SIG-M5 treated with dmso at 0.1 percent for 504 hours (cell line): ENCODE data around the gene FIGN.

Source experiments
- DNase-seq: peaks from one replicate; lab custom pipeline; 2025; ENCODE audit not compliant: unreplicated experiment; lab: John Stamatoyannopoulos, UW

Gene FIGN

DNA sequence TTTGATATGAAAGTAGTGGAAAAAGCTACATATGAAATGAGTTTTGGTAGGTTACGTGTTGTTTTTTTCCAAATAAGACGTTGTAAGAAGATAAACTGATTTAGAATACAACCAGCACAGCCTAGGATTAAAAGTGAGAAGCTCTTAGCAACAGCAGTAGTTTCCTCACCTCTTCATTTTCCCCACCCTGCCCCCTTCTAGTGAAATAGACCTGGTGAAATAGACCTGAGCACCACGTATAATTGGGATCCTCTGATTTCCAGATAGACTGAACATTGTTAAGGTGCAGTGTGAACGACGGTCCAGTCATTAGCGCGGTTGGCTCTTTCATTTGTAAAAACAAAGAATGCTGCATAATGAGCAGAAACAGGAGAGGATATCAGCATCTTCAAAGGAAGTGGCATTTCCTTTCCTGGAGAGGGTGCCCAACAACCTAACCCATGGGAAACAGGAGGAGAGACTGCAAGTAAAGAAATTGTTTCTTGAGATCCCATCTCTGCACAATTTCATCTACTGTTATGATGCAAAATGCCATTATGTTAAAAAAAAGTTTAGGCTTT is 114.3 kb downstream of the FIGN start:
- DNase-seq: no peak

DNA sequence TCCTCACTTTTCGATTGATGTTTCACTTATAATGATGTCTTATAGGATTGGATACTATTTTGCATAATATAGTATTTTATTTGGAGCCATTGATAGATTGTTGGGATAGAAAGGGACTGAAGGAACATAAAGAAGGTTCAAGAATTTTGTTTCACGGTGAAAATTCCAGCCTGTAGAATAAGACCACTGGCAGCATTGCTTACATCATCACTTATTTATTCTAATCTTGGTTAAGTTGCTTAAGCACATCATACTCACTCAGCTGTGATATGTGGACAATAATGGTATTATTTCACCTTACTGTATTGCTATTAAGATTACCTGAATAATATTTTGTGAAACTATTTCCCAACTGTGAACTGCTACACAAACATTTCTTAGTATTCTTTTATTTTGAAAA is 118.3 kb downstream of the FIGN start:
- no peak for DNase-seq

DNA sequence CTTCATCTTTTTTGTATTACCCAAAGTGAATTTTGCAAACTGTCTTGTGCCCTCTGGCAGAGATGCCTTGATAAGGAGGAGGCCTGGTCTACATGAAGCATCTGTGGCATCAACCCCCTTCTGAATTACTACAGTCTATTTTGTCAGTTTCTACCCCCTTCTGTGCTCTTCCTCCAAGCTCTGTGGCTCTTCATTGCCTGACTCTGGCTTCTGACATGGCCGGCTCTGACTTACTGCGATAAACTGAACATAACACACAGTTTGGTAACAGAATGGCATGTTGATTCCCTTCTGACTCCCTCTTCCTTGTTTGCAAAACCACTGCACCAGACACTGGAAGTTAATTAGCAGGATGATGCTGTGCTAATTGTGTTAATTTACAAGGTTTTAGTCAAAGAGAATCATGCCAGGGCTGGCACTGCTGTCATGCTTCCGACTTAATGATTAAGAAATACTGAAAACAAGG is 122.5 kb downstream of the FIGN start:
- no peak for DNase-seq

DNA sequence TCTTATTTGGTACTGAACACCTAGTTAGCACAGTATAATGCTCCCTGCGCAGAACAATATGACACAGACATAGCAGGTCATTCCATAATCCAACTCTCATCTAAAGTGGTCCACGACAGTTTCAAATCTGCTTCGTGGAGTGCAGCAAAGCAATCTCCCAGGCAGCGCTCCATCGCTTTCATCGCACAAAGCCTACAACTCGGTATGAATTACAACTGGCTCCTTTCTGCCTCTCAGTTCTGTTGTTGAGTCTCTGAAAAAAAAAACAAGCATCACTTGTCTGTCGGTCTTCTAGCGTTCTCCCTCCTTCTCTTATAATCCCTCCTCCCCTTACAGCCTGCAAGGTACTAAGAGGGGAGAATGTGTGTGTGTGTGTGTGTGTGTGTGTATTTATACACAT is 123.5 kb downstream of the FIGN start:
- DNase-seq: no peak

DNA sequence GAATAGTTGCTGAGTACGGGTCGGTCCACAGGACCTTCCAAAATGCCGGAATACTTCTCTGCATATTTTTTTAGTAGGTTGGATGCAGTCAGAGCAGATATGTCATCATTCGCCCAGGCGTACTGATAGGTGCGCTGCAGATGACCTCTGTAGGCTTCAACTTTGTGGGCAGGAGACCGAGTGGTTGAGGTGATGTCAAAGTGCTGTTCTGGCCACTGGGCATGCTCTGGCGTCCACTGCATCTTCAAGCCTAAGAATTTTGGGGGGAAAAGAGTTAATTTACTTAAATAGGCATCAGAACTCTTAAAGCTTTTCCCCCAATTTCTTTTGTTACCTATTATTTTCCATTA is 124.3 kb downstream of the FIGN start:
- no peak for DNase-seq

DNA sequence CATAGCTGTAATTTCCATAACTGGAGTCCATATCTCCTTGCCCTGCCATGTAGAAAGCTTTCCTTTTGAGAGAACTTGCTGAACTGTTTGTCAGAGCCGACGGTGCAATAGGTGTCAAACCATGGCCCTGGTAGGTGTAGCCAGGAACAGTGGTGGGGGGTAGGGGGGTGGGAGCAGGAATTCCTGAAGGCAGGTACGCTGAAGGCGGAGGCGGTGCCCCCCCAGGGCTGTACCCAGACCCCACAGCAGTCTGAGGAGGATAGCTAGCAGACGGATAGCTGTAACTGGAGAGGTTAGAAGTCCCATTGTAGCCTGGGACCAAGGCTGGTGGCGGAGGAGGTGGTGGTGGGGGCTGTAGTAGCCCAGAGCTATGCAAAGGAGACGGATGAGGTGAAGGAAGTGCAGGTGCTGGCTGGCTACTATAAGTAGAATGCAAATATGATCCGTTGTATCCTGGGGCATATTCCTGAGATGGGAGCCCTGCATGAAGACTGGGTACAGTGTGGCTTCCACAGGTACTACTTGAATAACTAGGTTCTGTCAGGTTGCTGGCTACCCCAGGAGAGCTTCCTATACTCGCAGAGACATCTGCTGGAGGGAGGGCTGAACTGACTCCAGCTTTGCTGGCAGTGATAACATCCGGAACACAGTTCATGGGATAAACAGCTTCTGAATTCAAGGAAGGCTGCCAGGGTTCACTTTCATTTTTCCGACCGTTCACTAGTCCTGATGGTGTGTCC is 124.8 kb downstream of the FIGN start:
- DNase-seq: peak; percentile 7

DNA sequence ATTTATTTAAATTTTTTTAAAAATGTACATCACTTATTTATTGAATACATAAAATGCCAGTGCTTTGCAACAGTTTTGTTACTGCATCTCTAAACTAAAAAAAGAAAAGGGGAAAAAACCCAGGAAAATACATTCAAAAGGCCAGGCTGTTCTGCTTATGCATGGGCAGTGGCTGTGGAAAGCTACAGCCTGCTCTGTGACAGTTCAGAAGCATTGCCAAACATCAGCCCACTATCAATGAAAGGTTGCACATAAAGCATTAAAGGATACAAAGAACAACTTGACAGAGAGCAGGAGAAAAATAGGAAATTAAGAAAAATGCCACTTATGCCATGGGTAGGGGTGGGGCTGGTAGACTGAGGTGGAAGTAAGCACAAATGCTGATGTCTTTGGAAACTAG is 128.2 kb downstream of the FIGN start:
- DNase-seq: no peak

DNA sequence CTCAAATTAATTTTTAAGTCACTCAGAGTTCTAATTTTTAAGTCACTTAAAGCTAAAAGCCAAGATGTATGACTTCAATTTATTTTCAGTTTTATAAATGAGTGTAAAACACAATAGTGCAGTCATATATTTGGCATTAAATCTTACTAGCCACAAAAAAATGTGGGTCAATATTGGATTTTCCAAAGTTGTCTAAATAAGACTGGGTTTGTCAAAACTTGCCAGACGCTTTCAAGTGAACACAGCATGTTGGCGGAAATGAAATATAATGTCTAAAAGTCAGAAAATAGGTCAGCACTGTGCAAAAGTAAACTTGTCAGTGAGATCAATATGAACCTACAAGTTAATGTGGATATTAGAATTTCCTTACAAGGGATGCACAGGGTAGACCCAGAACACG is 128.9 kb downstream of the FIGN start:
- no peak for DNase-seq

DNA sequence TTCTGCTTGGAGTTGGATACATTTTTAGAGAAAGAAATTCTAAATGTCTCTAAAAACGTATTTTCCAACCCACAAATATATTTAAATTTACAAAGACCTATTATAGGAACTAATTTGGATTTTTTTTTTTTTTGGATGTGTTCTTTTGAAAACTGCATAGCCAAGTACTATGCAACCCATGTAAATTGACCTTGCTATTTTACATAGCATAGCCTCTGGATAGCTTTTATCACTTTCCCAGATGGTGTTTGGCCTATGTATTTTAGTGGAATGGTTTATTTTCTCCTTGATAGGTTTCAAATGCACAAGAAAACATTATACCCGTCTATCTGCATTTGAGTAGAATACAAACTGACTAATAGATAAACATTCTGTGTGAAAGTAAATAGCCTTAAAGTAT is 130.0 kb downstream of the FIGN start:
- no peak for DNase-seq

DNA sequence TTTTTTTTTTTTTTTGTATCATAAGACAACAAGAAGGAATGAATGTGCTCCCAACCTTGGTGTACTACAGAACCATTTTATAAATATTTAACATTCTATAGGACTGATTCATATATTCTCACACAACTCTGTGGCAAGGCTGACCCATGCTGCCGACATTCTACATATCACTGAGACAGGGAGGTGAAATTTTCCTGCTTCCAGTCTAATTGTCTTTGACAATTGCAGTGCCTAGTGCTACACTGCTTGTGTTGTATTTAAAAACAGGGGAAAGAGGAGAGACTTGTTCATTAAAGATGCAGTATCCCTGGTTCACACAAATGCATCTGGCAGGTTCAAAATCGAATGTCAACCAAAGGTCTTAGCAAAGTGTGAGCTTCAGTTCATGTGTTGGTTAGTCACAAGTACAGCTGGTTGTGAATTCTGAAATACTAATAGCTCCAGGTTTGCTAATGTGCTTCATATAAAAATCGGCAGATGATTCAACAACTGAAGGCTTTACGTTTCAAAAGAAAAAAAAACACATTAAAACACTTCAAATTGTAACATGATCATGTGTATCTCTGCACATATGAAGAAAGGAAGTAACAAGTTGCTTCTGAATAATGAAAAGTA is 130.8 kb downstream of the FIGN start:
- DNase-seq: no peak

DNA sequence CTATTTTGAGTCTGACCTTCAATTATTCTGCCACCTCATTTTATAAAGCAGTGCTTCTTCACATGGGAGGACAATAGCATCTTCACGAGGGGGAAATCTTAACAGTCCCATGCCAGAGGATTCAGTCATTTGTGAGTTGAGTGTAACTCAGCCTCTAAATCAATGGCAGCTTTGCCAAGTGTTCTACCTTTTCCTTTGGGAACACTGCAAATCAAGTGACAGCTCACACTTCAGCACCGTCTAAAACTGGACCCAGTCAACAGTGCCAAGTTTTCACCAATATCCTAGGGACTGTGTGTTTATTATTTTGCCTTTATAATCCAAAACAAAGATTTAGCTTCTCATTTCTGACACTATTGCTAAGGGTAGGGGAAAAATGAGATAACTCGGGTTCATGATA is 133.6 kb downstream of the FIGN start:
- no peak for DNase-seq

DNA sequence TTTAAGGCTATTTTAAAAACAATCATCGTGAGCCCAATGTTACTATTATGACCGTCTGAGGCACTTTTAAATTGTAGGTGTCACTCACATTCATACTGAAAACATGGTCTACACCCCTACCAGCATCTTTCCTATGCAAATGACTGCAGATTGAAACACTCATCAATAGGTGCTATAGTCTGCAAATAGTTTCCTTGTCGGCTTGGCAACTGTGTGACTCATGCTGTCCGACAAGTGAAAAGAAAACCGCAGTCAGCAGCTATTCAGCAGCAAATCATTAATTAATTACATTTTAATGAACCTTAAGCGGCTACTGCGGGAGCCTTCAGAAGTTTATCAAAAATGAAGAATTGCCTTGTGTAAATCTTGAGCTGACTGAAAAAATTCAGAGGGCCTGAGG is 134.4 kb downstream of the FIGN start:
- no peak for DNase-seq

DNA sequence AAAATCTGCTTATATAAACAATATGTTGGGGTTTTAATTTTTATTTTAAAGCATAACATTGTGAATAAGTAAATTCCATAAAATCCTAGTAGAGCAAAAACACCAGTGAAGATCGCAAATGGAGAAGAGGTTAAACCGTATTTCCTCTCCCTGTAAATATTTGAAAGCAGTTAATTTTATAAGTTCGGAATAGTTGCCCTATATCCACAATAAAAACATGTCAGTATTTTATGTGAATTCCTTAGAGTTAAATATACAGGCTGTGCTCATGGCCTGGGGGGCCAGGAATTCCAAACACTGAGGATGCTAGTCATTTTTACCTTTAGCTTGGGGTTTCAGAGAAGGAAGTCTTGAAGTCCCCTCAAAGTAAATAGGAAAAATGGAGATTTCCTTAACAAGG is 135.0 kb downstream of the FIGN start:
- DNase-seq: no peak

DNA sequence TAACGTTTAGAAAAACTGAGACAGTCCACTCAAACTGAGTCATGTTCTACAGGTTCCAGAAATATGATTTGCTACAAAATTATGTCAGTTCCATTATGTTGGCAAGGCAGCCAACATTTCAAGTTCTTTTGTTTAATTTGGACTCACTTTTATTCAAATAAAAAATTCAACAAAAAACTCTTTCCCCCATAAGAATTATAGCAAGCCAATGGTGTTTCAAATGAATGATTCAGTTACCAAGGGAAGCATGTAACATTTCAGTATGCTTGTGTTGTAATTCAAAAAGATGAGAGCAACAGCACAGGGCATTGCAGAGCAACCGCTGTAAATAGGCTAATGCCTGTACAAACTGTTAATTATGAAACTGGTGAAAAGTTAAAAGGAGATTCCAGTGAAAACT is 140.8 kb downstream of the FIGN start:
- no peak for DNase-seq

DNA sequence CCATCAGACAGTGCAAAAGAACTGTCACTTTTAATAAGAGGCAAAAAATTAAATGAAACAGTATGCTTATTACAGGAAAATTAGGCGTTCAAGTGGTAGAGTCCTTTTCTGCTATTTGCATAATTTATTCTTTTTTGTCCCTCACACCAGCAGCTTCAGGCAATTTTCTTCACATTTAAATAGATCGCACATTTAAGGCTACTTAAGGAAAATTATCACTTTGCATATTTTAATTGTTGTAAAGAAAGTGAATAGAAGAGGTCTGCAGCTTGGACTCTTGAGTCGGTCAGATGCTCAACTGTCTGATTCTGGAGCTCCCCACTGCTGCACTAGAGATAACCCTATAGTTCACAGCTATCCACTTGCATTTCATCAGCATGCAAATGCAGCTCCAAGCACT is 141.3 kb downstream of the FIGN start:
- DNase-seq: no peak

DNA sequence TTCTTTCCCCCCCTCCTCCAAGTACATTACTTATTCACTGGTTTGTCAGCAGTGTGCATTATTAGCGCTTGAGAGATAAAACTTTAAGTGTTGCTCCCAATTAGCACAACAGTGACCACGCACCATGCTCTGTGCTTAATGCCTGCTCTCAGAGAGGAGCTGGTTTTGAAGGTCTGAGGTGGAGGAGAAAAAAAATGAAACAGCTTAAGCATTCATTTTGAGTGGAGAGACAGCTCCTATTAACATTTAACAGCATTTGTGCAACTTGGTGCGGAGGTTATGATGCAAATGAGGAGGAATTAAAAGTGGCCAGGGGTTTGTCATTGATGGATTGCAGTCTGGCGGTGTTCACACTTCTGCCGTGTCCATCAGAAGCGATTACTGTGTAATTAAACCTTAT is 141.8 kb downstream of the FIGN start:
- DNase-seq: no peak

DNA sequence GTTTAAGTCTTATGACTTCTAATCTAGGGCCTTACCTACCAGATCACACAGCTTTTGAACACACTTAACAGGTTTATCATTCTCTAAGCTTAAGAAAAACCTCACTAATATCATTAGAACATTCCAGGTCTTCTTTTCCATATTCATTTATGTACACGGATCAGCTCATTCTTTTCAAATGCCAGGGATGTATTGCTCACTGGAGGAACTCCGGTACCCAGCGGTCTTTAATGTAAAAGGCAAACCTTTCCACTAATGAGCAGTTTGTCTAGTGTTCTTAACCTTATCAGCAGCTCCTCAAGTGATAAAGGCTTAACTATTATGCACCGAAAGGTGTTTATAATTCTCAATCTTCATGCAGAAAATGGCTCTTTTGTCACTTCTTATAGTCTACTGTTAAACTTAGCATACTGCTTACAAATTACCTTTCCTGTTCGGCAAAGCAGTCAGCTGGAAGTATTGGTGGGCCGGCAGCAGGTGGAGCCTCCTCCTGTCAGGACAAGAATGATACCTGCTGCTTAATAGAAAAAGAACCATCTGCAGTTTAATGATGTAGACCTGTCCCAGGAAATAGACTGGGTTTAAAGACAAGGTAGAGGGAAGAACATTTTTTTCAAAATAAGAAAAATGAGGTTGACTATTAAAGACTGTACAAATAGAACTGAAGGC is 142.7 kb downstream of the FIGN start:
- no peak for DNase-seq

DNA sequence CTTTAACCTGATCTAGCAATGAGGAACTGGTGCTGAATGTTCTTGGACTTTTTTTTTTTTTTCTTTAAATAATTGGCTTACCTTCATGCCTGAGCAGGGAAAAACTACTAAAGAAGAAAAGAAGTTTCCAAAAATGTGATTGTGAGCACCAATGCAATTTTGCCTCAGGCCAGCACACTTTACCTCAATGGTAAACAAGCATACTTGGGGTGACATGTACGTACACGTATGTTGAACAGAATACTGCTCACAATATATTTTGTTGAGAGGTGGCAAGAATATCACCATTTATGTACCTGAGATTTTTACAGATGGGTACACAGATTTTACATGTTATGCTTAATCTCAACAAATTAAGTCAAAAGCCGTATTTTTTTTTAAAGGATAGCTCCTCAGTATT is 144.3 kb downstream of the FIGN start:
- no peak for DNase-seq

DNA sequence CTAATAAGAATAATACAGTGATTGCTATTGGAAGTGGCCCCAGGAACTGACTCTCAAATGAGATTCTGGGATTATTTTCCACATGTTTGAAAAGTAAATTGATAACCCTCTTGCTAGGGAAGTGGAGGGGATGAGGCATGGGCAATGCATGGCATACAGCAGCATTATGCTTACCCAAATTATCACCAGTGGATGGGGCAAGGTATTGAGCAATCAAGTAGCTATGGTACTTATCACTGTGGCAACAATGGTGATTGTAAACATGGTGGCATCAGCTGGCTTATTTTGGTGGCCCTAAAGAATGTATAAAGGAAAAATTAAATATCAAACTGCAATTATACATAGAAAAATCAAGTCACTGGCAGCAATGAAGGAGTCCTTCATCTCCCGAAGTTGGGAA is 155.1 kb downstream of the FIGN start:
- DNase-seq: no peak

DNA sequence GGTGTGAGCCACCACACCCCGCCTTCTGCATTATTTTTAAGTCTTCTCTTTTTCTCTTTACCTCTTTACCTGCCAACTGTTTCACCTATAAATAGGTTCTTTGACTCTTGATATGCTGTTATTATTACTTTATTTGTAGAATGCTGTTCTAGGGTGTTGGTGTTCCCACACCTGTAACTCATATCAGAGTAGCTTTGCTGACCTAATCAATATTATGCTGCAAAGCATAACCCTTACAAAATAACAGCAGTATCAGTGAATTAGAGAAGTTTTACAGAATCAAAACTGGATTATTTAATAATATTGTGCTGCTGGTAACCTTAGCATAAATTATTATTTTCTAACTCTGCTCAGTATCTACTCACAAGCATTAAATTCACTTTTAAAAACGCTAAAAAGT is 161.5 kb downstream of the FIGN start:
- no peak for DNase-seq

DNA sequence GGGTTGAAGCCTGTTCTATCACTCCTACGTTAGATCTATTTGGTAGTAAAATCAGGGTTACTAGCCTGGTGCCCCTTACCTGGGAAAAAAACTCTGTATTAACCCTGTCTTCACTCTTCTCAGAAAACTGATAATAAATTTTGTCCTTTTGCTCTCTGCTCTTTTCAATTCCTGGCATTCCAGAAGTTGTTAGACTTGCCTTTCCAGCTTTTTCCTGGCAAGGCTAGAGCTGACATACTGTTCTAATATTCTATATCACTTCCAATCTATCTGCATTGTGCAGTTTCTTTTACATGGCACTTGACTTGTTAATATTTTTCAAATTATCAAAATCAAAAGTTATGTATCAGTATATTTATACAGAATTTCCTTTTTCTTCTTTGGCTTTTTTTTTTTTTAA is 162.2 kb downstream of the FIGN start:
- DNase-seq: no peak

DNA sequence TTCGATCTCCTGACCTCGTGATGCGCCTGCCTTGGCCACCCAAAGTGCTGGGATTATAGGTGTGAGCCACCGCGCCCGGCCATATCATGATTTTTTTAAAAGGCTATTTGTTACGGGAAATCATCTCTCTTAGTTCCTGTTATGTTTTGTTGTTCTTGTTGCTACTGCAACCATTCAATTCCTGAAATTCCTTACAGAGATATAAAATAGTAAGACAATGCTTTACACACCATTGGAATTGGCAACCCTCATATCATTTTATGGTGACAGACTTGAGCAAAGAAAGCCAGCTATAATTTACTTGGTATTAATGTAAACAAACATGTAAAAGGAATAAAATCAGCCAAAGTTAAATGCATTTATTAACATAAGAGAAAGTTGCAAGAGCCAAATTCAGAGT is 163.0 kb downstream of the FIGN start:
- no peak for DNase-seq
